NCI-H146 treated with DMSO at 0.1 percent for 48 hours (cell line): ENCODE results near the gene ALCAM.

ENCODE experiments used
- DNase-seq: peaks from one replicate; lab custom pipeline; 2025; ENCODE audit not compliant: unreplicated experiment; lab: John Stamatoyannopoulos, UW

Gene ALCAM

DNA sequence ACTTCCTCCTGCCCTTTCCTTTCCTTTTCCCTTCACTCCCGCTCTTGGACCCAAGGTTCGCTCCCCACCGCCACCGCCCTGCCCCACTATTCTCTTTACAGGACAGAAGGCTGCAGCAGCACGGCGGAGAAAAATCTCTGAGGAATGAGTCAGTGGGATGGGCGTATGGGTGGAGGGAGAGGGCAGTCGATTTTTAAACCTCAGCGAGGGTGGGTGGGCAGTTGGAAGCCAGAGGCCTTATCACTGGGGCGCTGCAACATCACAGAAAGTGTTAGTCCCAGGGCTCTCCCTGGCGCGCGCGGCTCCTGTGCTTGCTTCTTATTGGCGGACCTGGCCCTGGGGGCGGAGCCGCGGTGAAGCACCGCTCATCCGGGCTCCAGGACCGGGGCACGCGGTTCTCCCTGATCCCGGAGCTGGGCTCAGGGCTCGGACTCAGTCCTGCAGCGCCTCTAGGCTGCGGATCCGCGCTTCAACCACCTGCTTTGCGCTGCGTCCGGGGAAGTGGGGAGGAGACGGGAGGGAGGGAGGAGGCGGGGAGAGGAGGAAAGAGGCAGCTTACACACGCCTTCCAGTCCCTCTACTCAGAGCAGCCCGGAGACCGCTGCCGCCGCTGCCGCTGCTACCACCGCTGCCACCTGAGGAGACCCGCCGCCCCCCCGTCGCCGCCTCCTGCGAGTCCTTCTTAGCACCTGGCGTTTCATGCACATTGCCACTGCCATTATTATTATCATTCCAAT, at the start of gene ALCAM:
ALCAM (plus strand) TSS at position 584 of the 737 bp plus-strand sequence.
- DNase-seq, result peak; percentile 100

- no peak for DNase-seq
Observed at GRCh38 chr3:105317841-105318240, 48.9 kb upstream of the ALCAM start.

DNA sequence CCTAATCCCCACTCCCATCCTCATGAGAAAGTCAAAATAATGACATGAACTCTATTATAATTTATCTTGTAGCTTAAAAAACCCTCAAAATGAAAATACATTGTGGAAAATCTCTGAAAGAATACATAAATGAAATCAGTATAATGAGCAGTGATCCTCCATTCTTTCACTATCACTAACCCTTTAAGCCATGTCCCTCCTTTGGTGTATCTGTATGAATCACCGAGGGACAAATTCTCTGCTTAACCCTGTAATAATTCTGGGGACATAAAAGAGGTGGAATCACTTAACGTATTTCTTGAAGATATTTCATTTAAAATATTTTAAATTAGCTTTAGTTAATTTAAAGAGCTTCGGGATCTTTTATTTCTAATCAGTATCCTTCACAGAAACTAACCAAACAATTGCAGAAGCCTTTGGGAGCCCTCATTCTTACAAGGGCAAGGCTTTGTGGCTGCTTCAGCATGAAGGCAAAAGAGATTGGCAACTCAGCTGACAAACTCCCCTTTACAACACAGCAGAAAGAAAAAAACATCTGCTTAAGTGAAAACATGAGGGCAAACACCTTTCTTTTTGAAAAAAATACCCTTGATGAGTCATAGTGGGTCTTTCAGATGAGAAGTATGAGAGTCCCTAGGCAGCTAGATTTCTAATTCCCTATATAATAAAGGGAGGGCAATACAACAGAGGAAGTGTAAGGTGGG, 44.0 kb upstream of the ALCAM start:
- DNase-seq, result no peak

GRCh38 chr3:105323274-105323599, 43.5 kb upstream of the ALCAM start:
- DNase-seq, result no peak

GRCh38 chr3:105324951-105325350, 41.8 kb upstream of the ALCAM start:
- no peak for DNase-seq

DNA sequence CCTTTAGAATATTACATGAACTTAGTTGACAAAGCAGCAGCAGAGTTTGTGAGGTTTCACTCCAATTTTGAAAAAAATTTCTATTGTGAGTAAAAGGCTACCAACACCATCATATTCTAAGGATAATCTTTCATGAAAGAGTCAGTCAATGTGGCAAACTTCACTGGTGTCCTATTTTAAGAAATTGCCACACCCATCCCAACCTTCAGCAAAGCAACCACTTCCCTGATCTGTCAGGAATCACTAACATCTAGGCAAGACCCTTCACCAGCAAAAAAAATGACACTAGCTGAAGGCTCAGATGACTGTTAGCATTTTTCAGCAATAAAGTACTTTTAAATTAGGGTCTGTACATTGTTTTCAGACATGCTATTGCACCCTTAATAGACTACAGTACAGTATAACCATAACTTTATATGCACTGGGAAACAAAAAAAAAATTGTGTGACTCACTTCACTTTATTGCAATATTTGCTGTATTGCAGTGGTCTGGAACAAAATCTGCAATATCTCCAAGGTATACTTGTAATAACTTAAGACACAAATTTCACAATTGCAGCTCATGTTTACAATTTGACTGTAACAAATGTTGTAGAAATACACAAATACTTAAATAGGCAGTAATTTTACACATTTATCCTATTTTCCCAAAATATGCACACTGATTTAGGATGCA, 38.9 kb upstream of the ALCAM start:
- DNase-seq, result no peak

GRCh38 chr3:105328338-105328730, 38.4 kb upstream of the ALCAM start:
- DNase-seq, result no peak

DNA sequence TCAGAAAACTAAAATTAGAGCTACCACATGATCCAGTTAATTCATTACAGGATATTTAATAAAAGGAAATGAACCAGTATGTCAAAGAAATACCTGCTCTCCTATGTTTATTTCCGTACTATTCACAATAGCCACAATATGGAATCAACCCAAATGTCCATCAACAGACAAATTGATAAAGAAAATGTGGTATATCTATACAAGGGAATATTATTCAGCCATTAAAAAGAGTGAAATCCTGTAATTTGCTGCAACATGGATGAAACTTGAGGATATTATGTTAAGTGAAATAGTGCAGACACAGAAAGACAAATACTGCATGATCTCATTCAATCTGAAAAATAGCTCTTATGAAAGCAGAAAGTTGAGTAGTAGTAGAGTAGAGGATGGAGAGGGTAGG, 33.7 kb upstream of the ALCAM start:
- no peak for DNase-seq

GRCh38 chr3:105334138-105334882, 32.4 kb upstream of the ALCAM start:
- no peak for DNase-seq

DNA sequence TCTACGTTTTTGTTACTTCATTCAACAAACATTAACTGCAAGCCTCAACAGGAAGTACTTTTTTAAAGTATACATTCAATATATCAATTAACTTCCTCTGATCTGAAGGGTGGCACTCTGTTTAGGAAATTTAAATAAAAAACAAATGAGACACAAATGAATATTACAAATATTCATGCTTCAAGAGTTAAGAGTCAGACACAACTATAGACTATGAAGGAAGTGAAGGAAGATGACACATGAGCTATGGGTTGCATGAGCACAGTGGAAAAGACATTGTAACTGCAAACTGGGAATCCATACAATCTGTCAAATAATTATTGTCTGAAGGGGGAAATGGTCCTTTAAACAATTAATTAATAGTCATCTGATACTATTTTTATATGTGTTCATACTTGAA, 26.8 kb upstream of the ALCAM start:
- no peak for DNase-seq

DNA sequence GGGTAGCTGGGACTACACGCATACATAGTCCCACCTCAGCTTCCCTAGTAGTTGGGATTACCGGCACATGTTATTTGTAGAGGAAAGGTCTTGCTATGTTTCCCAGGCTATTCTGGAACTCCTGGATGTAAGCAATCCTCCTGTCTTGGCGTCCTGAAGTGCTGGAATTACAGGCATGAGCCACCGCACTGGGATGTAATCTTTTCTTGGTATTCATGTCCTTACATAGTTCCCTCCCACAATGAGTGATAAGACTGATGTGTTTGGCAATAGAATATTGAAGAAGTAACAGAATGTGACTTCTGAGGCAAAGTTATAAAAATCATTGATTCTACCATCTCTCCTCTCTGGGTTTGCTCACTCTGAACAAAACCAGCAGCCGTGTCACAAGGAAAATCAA, 22.7 kb upstream of the ALCAM start:
- DNase-seq, result no peak

DNA sequence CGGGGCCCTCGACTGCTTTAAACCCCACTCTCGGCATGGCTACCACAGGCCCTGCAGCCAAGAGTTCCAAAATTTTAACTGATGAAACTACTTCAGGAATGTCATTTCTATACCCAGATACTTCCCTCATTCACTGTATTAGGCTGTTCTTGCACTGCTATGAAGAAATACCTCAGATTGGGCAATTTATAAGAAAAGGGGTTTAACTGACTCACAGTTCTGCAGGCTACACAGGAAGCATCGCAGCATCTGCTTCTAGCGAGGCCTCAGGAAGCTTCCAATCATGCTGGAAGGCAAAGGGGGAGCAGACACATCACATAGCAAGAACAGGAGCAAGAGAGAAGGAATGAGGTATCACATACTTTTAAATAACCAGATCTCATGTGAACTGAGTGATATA, 21.6 kb upstream of the ALCAM start:
- DNase-seq, result no peak

GRCh38 chr3:105347625-105348302, 18.9 kb upstream of the ALCAM start:
- DNase-seq, result no peak

- DNase-seq, result no peak
Observed at GRCh38 chr3:105348307-105348706, 18.4 kb upstream of the ALCAM start.

GRCh38 chr3:105349684-105350387, 16.9 kb upstream of the ALCAM start:
- DNase-seq, result no peak

GRCh38 chr3:105351821-105352220, 14.9 kb upstream of the ALCAM start:
- no peak for DNase-seq

- DNase-seq, result no peak
Observed at GRCh38 chr3:105352976-105353375, 13.7 kb upstream of the ALCAM start.

- DNase-seq, result no peak
Observed at GRCh38 chr3:105353485-105354161, 13.1 kb upstream of the ALCAM start.

- DNase-seq, result no peak
Observed at GRCh38 chr3:105354429-105354828, 12.3 kb upstream of the ALCAM start.
